ENCODE results near the gene NLRP11. TPM values are rescaled to one million over a fixed set of nuclear protein-coding genes. Genes with fewer than 3 reads are reported as not detected.

The NLRP11 gene
- total and polyA plus RNA-seq, 9 of the 15 experiments (the other 6 are each of a cell fraction or from before 2014, with no cell fraction given), result 0.07 to 0.29 (median 0.12) TPM; not detected in 1

- TF ChIP-seq BRF2 (IDR thresholded peaks at IDR 0.05; ENCODE audit: borderline replicate concordance, insufficient read depth, insufficient read length) (no peak), ZNF518B (CRISPR knock-in tag; IDR thresholded peaks at IDR 0.05) (no peak), SMAD3 (CRISPR knock-in tag; conservative IDR thresholded peaks at IDR 0.05) (no peak), ZNF253 (CRISPR knock-in tag; conservative IDR thresholded peaks at IDR 0.05) (no peak), ZNF778 (CRISPR knock-in tag; IDR thresholded peaks at IDR 0.05) (no peak), ZNF143 (CRISPR knock-in tag; IDR thresholded peaks at IDR 0.05) (no peak), HOMEZ (CRISPR knock-in tag; IDR thresholded peaks at IDR 0.05) (no peak), HDAC1 (IDR thresholded peaks at IDR 0.05) (no peak), RBM15 (IDR thresholded peaks at IDR 0.05; ENCODE audit: insufficient read depth, low read length) (no peak), POLR2G (IDR thresholded peaks at IDR 0.05; ENCODE audit: low read depth, low read length) (no peak), JUNB (CRISPR knock-in tag; conservative IDR thresholded peaks at IDR 0.05) (no peak)
These were observed 38.9 kb upstream of the NLRP11 start (continued) for GRCh38 chr19:55870736-55871135.
